ENCODE measurements around the gene KIF1B. TPM values are rescaled to one million over a fixed set of nuclear protein-coding genes. Genes with fewer than 3 reads are reported as not detected.
"Not testable (repeated sequence)": the region's sequence is repeated elsewhere in the genome, so short reads cannot be mapped to it uniquely, and the experiment has no call there.

The KIF1B gene
- total RNA-seq, 6 experiments from 2014 or later, result 21.7 to 29.4 (median 23.2) TPM

DNA sequence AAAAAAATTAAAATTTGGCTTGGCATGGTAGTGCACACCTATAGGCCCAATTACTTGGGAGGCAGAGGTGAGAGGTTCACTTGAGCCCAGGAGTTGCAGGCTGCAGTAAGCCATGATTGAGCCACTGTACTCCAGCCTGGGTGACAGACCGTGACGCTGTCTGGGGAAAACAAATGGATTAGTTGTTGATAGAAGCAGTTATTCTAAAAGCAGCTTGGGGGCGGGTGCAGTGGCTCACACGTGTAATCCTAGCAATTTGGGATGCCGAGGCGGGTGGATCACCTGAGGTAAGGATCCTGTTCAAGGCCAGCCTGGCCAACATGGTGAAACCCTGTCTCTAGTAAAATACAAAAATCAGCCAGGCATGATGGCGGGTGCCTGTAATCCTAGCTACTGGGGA lies 40.3 kb downstream of the KIF1B start:
- peaks cover 0 to 7% (median 0%) of the 10 kb centered on the region in 4 donors for H3K4me1 ChIP-seq
- H3K27me3 ChIP-seq, result no peaks in the 10 kb centered on the region
- H3K27ac ChIP-seq, result no peak overlapping the region
- intact Hi-C loops (cut with DNase I), result no loop called here
- H3K9me3 ChIP-seq, result no peaks in the 10 kb centered on the region
- TF ChIP-seq POLR2A (IDR thresholded peaks at IDR 0.05), result no peak
- TF ChIP-seq, protein P1, sequence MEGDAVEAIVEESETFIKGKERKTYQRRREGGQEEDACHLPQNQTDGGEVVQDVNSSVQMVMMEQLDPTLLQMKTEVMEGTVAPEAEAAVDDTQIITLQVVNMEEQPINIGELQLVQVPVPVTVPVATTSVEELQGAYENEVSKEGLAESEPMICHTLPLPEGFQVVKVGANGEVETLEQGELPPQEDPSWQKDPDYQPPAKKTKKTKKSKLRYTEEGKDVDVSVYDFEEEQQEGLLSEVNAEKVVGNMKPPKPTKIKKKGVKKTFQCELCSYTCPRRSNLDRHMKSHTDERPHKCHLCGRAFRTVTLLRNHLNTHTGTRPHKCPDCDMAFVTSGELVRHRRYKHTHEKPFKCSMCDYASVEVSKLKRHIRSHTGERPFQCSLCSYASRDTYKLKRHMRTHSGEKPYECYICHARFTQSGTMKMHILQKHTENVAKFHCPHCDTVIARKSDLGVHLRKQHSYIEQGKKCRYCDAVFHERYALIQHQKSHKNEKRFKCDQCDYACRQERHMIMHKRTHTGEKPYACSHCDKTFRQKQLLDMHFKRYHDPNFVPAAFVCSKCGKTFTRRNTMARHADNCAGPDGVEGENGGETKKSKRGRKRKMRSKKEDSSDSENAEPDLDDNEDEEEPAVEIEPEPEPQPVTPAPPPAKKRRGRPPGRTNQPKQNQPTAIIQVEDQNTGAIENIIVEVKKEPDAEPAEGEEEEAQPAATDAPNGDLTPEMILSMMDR (IDR thresholded peaks at IDR 0.05), result no peak
- peak in 1 of 3 donors; percentile 35 for DNase-seq
- WGBS (ENCODE audit: insufficient coverage, low coverage, low lambda C conversion rate, missing lambda C conversion rate), result 100% methylated on average over 1 of the region's 7 CpGs
- H3K4me3 ChIP-seq, result no peak overlapping the region
- no peaks in the 10 kb centered on the region for H3K36me3 ChIP-seq
- ATAC-seq, result no peak

DNA sequence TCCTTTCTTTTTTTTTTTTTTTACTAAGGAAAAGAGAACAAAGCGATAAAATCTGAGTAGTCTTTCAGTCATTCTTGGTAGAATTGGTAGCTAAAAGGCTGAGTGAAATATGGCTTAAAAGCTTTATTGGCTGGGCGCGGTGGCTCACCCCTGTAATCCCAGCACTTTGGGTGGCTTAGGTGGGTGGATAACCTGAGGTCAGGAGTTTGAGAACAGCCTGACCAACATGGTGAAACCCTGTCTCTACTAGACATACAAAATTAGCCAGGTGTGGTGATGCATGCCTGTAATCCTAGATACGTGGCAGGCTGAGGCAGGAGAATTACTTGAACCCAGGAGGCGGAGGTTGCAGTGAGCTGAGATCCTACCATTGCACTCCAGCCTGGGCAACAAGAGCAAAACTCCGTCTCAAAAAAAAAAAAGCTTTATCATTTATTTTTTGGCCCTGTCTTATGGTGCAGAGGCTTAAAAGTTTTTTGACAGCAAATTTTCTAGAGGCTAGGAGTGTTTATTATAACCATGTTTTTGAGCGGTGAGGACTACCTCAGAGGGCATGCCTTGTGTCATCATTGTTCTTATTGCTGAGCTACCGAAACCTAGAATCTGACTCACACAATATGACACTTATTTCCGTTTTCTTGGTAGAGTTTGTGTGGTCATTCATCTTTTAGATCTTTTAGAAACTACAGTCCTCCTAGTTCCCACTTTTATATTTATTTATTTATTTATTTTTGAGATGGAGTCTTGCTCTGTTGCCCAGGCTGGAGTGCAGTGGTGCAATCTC lies 41.1 kb downstream of the KIF1B start:
- H3K4me3 ChIP-seq; H3K36me3 ChIP-seq; intact Hi-C loops (cut with DNase I); H3K9me3 ChIP-seq; H3K27ac ChIP-seq; H3K27me3 ChIP-seq; DNase-seq; H3K4me1 ChIP-seq: not testable (repeated sequence)
- ATAC-seq, result peak in 2 of 4 donors; percentile 45 to 63
- 87% methylated on average over 9 of the region's 9 CpGs for WGBS (ENCODE audit: insufficient coverage, low coverage, low lambda C conversion rate, missing lambda C conversion rate)

DNA sequence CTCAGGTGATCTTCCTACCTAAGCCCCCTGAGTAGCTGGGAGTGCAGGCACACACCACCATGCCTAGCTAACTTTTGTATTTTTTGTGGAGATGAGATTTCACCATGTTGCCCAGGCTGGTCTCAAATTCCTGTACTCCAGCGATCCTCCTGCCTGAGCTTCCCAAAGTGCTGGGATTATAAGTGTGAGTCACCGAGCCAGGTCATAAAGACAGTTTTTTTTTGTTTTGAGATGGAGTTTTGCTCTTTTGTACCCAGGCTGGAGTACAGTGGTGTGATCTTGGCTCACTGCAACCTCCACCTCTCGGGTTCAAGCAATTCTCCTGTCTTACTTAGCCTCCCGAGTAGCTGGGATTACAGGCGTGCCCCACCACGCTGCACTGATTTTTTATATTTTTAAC lies 42.1 kb downstream of the KIF1B start:
- H3K27ac ChIP-seq, result no peak overlapping the region
- TF ChIP-seq, protein P1 (IDR thresholded peaks at IDR 0.05), result no peak
- TF ChIP-seq POLR2A (IDR thresholded peaks at IDR 0.05), result no peak
- no peak for ATAC-seq

DNA sequence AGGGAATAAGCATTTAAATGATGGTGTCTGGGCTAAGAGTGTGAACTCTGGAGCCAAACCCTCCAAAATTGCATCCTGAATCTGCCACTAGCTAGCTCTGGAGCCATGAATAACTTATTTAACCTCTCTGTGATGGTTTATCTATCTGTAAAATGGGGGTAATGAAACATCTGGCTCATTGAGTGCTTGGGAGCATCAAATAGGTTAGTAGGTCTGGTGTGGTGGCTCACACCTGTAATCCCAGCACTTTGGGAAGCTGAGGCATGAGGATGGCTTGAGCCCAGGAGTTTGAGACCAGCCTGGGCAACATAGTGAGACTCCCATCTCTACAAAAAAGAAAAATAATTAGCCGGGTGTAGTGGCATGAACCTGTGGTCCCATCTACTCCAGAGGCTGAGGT lies 42.8 kb downstream of the KIF1B start:
- WGBS (ENCODE audit: insufficient coverage, low coverage, low lambda C conversion rate, missing lambda C conversion rate), result no CpG with 5 or more reads among the region's 1 CpG
- peaks cover 0 to 13% (median 3%) of the 10 kb centered on the region in 4 donors for H3K4me1 ChIP-seq
- ATAC-seq, result no peak

More for the DNA sequence above, 42.1 kb downstream of the KIF1B start:
- intact Hi-C loops (cut with DNase I), result no loop called here
- Histone ChIP-seq H3K4me3 (no peak overlapping the region), H3K27me3 (no peaks in the 10 kb centered on the region), H3K36me3 (peaks cover 0 to 5% (median 1%) of the 10 kb centered on the region in 4 donors), H3K4me1 (peaks cover 0 to 9% (median 3%) of the 10 kb centered on the region in 4 donors), H3K9me3 (no peaks in the 10 kb centered on the region)
- 94% methylated on average over 6 of the region's 6 CpGs for WGBS (ENCODE audit: insufficient coverage, low coverage, low lambda C conversion rate, missing lambda C conversion rate)
- no peak for DNase-seq

DNA sequence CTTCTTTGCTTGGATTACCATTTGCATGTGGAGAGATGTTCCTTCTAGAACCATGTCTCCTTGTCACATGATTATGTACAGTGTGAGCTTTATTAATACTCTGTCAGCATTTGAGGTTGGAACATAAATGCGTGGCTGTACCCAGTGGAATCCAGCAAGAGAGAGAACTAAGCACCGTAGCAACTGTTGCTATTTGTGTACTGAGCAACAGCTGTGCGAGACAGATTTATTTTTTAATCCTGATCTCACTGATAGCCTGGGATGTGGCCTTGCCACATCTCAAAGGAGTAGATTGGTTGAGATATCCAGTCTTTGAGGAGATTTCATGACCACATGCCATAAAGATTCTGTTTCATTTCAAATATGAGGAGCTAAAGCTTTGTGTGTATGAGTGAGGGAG lies 43.4 kb downstream of the KIF1B start:
- WGBS (ENCODE audit: insufficient coverage, low coverage, low lambda C conversion rate, missing lambda C conversion rate), result 39% methylated on average over 3 of the region's 3 CpGs
- H3K27ac ChIP-seq, result no peak overlapping the region
- no peaks in the 10 kb centered on the region for H3K27me3 ChIP-seq
- H3K9me3 ChIP-seq, result no peaks in the 10 kb centered on the region
- H3K36me3 ChIP-seq, result peaks cover 0 to 10% (median 1%) of the 10 kb centered on the region in 4 donors
- DNase-seq, result no peak
- H3K4me3 ChIP-seq, result no peak overlapping the region
- peak; percentile 62 to 75 (median 64) for ATAC-seq
- peaks cover 0 to 13% (median 3%) of the 10 kb centered on the region in 4 donors for H3K4me1 ChIP-seq
- TF ChIP-seq, protein P1 (IDR thresholded peaks at IDR 0.05), result no peak
- TF ChIP-seq POLR2A (IDR thresholded peaks at IDR 0.05), result no peak
- intact Hi-C loops (cut with DNase I), result no loop called here

More for the DNA sequence above, 42.8 kb downstream of the KIF1B start:
- Histone ChIP-seq H3K27ac (no peak overlapping the region), H3K9me3 (no peaks in the 10 kb centered on the region), H3K4me3 (no peak overlapping the region), H3K36me3 (peaks cover 0 to 5% (median 1%) of the 10 kb centered on the region in 4 donors), H3K27me3 (no peaks in the 10 kb centered on the region)
- intact Hi-C loops (cut with DNase I), result no loop called here
- TF ChIP-seq, protein P1 (IDR thresholded peaks at IDR 0.05), result no peak
- TF ChIP-seq POLR2A (IDR thresholded peaks at IDR 0.05), result no peak
- no peak for DNase-seq

Measured in right lobe of liver (tissue), 6 donors.